Measurements from ENCODE around the gene SLC2A4RG.

GRCh38 chr20:63768591-63769515, 29.3 kb downstream of the SLC2A4RG start:
- no peak for TF ChIP-seq CTCF (IDR thresholded peaks at IDR 0.05)
- TF ChIP-seq POLR2A (IDR thresholded peaks at IDR 0.05), result no peak
